Measurements from ENCODE around the gene KAZN.

The KAZN gene

DNA sequence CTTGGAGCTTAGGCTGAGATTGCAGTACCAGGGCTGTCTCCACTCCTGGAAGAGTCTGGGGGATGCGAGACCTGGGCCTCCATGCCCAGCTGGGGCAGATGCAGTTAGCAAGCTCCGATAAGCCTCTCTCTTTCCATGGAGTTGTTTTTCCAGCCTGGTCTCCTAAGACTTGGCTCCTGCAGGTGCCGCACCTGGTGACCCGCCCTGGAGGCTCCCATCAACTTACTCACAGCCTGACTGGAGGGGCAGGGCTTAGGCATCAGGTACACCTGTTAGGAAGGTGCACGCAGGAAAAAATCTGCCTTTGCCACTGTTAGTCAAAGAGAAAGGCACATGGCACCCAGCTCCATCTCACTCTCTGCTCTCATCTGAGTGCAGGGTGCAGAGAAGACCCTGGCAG is 356.9 kb downstream of the KAZN start:
- no peaks in the 10 kb centered on the region; the same call in 1 of the 2 replicates for H3K27me3 ChIP-seq (ENCODE audit: insufficient read depth, low read length)
- H3K9me2 ChIP-seq (ENCODE audit: low read depth, low read length): no peaks in the 10 kb centered on the region
- no peaks in the 10 kb centered on the region; the same call in 1 of the 2 replicates for H3K36me3 ChIP-seq (ENCODE audit: insufficient read depth, low read length)
- TF ChIP-seq EZH2 (IDR thresholded peaks at IDR 0.05; ENCODE audit: borderline replicate concordance, low read length): no peak
- TF ChIP-seq, protein P1, sequence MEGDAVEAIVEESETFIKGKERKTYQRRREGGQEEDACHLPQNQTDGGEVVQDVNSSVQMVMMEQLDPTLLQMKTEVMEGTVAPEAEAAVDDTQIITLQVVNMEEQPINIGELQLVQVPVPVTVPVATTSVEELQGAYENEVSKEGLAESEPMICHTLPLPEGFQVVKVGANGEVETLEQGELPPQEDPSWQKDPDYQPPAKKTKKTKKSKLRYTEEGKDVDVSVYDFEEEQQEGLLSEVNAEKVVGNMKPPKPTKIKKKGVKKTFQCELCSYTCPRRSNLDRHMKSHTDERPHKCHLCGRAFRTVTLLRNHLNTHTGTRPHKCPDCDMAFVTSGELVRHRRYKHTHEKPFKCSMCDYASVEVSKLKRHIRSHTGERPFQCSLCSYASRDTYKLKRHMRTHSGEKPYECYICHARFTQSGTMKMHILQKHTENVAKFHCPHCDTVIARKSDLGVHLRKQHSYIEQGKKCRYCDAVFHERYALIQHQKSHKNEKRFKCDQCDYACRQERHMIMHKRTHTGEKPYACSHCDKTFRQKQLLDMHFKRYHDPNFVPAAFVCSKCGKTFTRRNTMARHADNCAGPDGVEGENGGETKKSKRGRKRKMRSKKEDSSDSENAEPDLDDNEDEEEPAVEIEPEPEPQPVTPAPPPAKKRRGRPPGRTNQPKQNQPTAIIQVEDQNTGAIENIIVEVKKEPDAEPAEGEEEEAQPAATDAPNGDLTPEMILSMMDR (IDR thresholded peaks at IDR 0.05; ENCODE audit: low read length): no peak
- no peaks in the 10 kb centered on the region for H3K9me3 ChIP-seq (ENCODE audit: low read length)
- H4K20me1 ChIP-seq (ENCODE audit: insufficient read depth, low read length): no peaks in the 10 kb centered on the region
- no peaks in the 10 kb centered on the region for H3F3A ChIP-seq (ENCODE audit: insufficient read depth, low read length)
- peaks cover 8% of the 10 kb centered on the region for H3K4me1 ChIP-seq (ENCODE audit: insufficient read depth, low read length, severe bottlenecking)
- H3K4me2 ChIP-seq (ENCODE audit: low read length): no peak overlapping the region
- no peak overlapping the region for H3K27ac ChIP-seq (ENCODE audit: low read depth, low read length, poor library complexity, severe bottlenecking)
- no peak overlapping the region for H3K9ac ChIP-seq (ENCODE audit: low read length)
- H3K79me2 ChIP-seq (ENCODE audit: insufficient read depth, low read length): no peaks in the 10 kb centered on the region
- H2AFZ ChIP-seq (ENCODE audit: low read length): no peak overlapping the region
- H3K4me3 ChIP-seq (ENCODE audit: low read depth, low read length, poor library complexity, severe bottlenecking): no peak overlapping the region

DNA sequence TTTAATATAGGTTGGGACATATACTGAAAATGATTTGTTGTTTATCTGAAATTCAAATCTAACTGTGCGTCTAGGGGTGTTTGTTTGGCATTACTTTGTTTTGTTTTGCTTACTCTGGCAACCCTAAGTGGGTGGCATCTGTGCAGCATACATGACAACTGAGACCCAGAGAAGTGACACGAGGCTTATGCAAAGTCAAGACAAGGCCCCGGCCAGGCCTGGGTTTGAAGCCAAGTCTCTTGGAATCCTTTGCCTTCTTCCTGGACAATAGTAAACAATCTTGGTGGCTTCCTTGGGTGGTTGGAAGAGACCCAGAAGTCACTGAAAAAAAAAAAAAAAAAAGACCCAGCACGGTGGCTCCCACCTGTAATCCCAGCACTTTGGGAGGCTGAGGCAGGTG is 357.5 kb downstream of the KAZN start:
- H3K4me2 ChIP-seq (ENCODE audit: low read length): no peak overlapping the region
- H3K27ac ChIP-seq (ENCODE audit: low read depth, low read length, poor library complexity, severe bottlenecking): no peak overlapping the region
- H4K20me1 ChIP-seq (ENCODE audit: insufficient read depth, low read length): no peaks in the 10 kb centered on the region
- H3K9me2 ChIP-seq (ENCODE audit: low read depth, low read length): no peaks in the 10 kb centered on the region
- no peaks in the 10 kb centered on the region; the same call in 1 of the 2 replicates for H3K36me3 ChIP-seq (ENCODE audit: insufficient read depth, low read length)
- no peaks in the 10 kb centered on the region for H3K79me2 ChIP-seq (ENCODE audit: insufficient read depth, low read length)
- H3K9me3 ChIP-seq (ENCODE audit: low read length): no peaks in the 10 kb centered on the region
- H3K4me3 ChIP-seq (ENCODE audit: low read depth, low read length, poor library complexity, severe bottlenecking): no peak overlapping the region
- no peaks in the 10 kb centered on the region; the same call in 1 of the 2 replicates for H3K27me3 ChIP-seq (ENCODE audit: insufficient read depth, low read length)
- H3F3A ChIP-seq (ENCODE audit: insufficient read depth, low read length): no peaks in the 10 kb centered on the region
- peaks cover 3% of the 10 kb centered on the region for H3K4me1 ChIP-seq (ENCODE audit: insufficient read depth, low read length, severe bottlenecking)
- no peak overlapping the region for H3K9ac ChIP-seq (ENCODE audit: low read length)
- no peak overlapping the region for H2AFZ ChIP-seq (ENCODE audit: low read length)
- no peak for TF ChIP-seq EZH2 (IDR thresholded peaks at IDR 0.05; ENCODE audit: borderline replicate concordance, low read length)
- TF ChIP-seq, protein P1 (IDR thresholded peaks at IDR 0.05; ENCODE audit: low read length): no peak

DNA sequence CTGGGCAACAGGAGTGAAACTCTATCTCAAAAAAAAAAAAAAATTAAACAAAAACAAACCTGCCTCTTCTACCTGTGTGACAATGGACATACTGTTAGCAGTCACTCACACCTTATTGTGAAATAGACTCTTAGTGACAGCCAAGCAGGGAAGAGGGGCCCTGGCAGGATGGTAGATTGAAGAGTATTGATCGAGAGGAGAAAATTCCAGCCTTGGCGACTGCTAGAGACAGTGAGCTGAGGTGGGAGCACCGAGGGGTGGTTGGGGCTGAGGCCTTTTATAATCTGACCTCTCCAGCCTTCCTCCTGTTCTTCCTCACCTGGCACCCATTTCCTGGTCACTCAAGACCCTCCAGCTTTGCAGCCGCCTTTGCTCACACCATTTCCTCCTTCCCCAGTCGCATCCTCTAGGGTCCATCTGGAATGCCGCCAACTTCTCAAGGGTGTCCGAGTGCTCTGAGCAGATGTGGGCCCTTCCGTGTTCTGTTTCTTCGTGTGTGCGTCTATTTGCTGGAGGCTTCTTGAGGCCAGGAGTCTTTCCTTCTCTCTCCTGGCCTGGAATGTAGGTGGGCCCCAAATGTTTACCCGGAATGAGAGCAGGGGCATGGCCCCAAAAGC is 358.2 kb downstream of the KAZN start:
- no peaks in the 10 kb centered on the region; the same call in 1 of the 2 replicates for H3K27me3 ChIP-seq (ENCODE audit: insufficient read depth, low read length)
- H3K4me1 ChIP-seq (ENCODE audit: insufficient read depth, low read length, severe bottlenecking): no peaks in the 10 kb centered on the region
- H3K36me3 ChIP-seq (ENCODE audit: insufficient read depth, low read length): no peaks in the 10 kb centered on the region; the same call in 1 of the 2 replicates
- no peaks in the 10 kb centered on the region for H3F3A ChIP-seq (ENCODE audit: insufficient read depth, low read length)
- no peaks in the 10 kb centered on the region for H4K20me1 ChIP-seq (ENCODE audit: insufficient read depth, low read length)
- H3K9ac ChIP-seq (ENCODE audit: low read length): no peak overlapping the region
- H3K4me2 ChIP-seq (ENCODE audit: low read length): no peak overlapping the region
- no peaks in the 10 kb centered on the region for H3K9me3 ChIP-seq (ENCODE audit: low read length)
- no peak overlapping the region for H3K27ac ChIP-seq (ENCODE audit: low read depth, low read length, poor library complexity, severe bottlenecking)
- no peak overlapping the region for H3K4me3 ChIP-seq (ENCODE audit: low read depth, low read length, poor library complexity, severe bottlenecking)
- no peak for TF ChIP-seq EZH2 (IDR thresholded peaks at IDR 0.05; ENCODE audit: borderline replicate concordance, low read length)
- H3K9me2 ChIP-seq (ENCODE audit: low read depth, low read length): no peaks in the 10 kb centered on the region
- H2AFZ ChIP-seq (ENCODE audit: low read length): no peak overlapping the region
- no peaks in the 10 kb centered on the region for H3K79me2 ChIP-seq (ENCODE audit: insufficient read depth, low read length)
